IMR-90 (cell line): ENCODE measurements around the gene ARHGAP24. TPM values are rescaled to one million over a fixed set of nuclear protein-coding genes. Genes with fewer than 3 reads are reported as not detected.

Source experiments
- ATAC-seq: fragments of 200-7000 bp; cut with Tn5 transposase; 2 replicates; pipeline ENCODE4 v1.9.1; 2020; ENCODE audit warnings: low read depth, mild to moderate bottlenecking, moderate library complexity
- BruUV-seq: library from RNA; stranded (reverse); fragments of 400-500 nt; replicated peaks from 2 replicates; lab custom pipeline; 2021; lab: Mats Ljungman, UMichigan
- CTCF ChIA-PET: fragments of 300-600 bp; formaldehyde crosslinking; extraction: SDS; loops from one replicate; lab custom pipeline; 2021; ENCODE audit warnings: antibody characterized with exemption; lab: Yijun Ruan, JAX
- POLR2A ChIA-PET: fragments of 300-600 bp; sonication (Branson Sonifier 250); formaldehyde crosslinking; loops from one replicate; lab custom pipeline; 2022; ENCODE audit warnings: antibody characterized with exemption; ENCODE audit not compliant: unreplicated experiment; lab: Charles Lee
- DNase-seq: peaks from one replicate; pipeline ENCODE4 v3.0.0; 2013
- H2AFZ ChIP-seq: replicated peaks from 2 replicates; pipeline ENCODE3; 2013; ENCODE audit warnings: low read length, mild to moderate bottlenecking; ENCODE audit not compliant: poor library complexity
- H2AK5ac ChIP-seq: 2 replicates; pipeline ENCODE4 v1.6.1; 2013; ENCODE audit warnings: low read depth, low read length, inconsistent platforms
- H2AK9ac ChIP-seq: replicated peaks from 2 replicates; pipeline ENCODE3; 2013; ENCODE audit warnings: mild to moderate bottlenecking, low read depth, low read length, moderate library complexity; ENCODE audit not compliant: poor library complexity
- H2BK120ac ChIP-seq: 2 replicates; pipeline ENCODE4 v1.6.1; 2013; ENCODE audit warnings: low read depth, low read length, inconsistent platforms
- H2BK15ac ChIP-seq: 3 replicates; pipeline ENCODE4 v1.6.1; 2013; ENCODE audit warnings: low read depth, low read length, inconsistent platforms
- H2BK20ac ChIP-seq: 2 replicates; pipeline ENCODE4 v1.6.1; 2013; ENCODE audit warnings: low read depth, mild to moderate bottlenecking, inconsistent platforms, low read length, moderate library complexity
- H2BK5ac ChIP-seq: 2 replicates; pipeline ENCODE4 v1.6.1; 2013; ENCODE audit warnings: mild to moderate bottlenecking, low read depth, low read length, inconsistent platforms; ENCODE audit not compliant: poor library complexity, severe bottlenecking
- H3K14ac ChIP-seq: replicated peaks from 2 replicates; pipeline ENCODE4 v1.6.1; 2013; ENCODE audit warnings: low read depth, low read length, inconsistent platforms
- H3K18ac ChIP-seq: 2 replicates; pipeline ENCODE4 v1.6.1; 2013; ENCODE audit warnings: low read depth, low read length, control low read depth
- H3K23ac ChIP-seq: 2 replicates; pipeline ENCODE4 v1.6.1; 2013; ENCODE audit warnings: low read depth, low read length, inconsistent platforms
- H3K27ac ChIP-seq: 2 replicates; pipeline ENCODE4 v1.5.1; 2013; ENCODE audit warnings: mild to moderate bottlenecking, control low read depth, low read length; ENCODE audit not compliant: insufficient read depth
- H3K27me3 ChIP-seq: 2 replicates; pipeline ENCODE4 v1.6.1; 2013; ENCODE audit warnings: low read length; ENCODE audit not compliant: control insufficient read depth, insufficient read depth
- H3K36me3 ChIP-seq: 2 replicates; pipeline ENCODE4 v1.6.1; 2013; ENCODE audit warnings: low read length, mixed read lengths; ENCODE audit not compliant: control insufficient read depth, insufficient read depth
- H3K4ac ChIP-seq: 2 replicates; pipeline ENCODE4 v1.6.1; 2013; ENCODE audit warnings: low read depth, low read length, inconsistent platforms
- H3K4me1 ChIP-seq: 2 replicates; pipeline ENCODE4 v1.6.1; 2013; ENCODE audit warnings: low read length, mixed read lengths; ENCODE audit not compliant: control insufficient read depth, insufficient read depth
- H3K4me2 ChIP-seq: 2 replicates; pipeline ENCODE4 v1.6.1; 2013; ENCODE audit warnings: low read depth, mild to moderate bottlenecking, control low read depth, low read length, moderate library complexity
- H3K4me3 ChIP-seq: 2 replicates; pipeline ENCODE4 v1.5.1; 2013; ENCODE audit warnings: low read depth, mild to moderate bottlenecking, control low read depth, low read length, moderate library complexity; ENCODE audit not compliant: insufficient read depth
- H3K56ac ChIP-seq: 2 replicates; pipeline ENCODE4 v1.6.1; 2013; ENCODE audit warnings: low read length, inconsistent platforms; ENCODE audit not compliant: insufficient read depth; ENCODE audit errors: extremely low read depth
- H3K79me1 ChIP-seq, 2 experiments: 2 replicates each; pipeline ENCODE4 v1.6.1; 2013; ENCODE audit warnings: low read length in 2 of 2, inconsistent platforms in 1 of 2, low read depth in 1 of 2
- H3K9ac ChIP-seq: 2 replicates; pipeline ENCODE4 v1.6.1; 2013; ENCODE audit warnings: low read depth, low read length, control low read depth
- H3K9me1 ChIP-seq: 2 replicates; pipeline ENCODE4 v1.6.1; 2013; ENCODE audit warnings: low read length, inconsistent platforms; ENCODE audit not compliant: insufficient read depth
- H3K9me3 ChIP-seq: 2 replicates; pipeline ENCODE4 v1.6.1; 2013; ENCODE audit warnings: low read length; ENCODE audit not compliant: control insufficient read depth, insufficient read depth
- H4K20me1 ChIP-seq: 2 replicates; pipeline ENCODE4 v1.6.1; 2013; ENCODE audit warnings: low read length, inconsistent platforms; ENCODE audit not compliant: insufficient read depth
- H4K5ac ChIP-seq: 2 replicates; pipeline ENCODE4 v1.6.1; 2013; ENCODE audit warnings: mild to moderate bottlenecking, low read depth, low read length, control low read depth
- H4K8ac ChIP-seq, 2 experiments: 2 replicates each; pipeline ENCODE4 v1.6.1; 2013; ENCODE audit warnings: low read depth in 2 of 2, low read length in 2 of 2, control low read depth in 1 of 2, inconsistent platforms in 1 of 2
- H4K91ac ChIP-seq: 2 replicates; pipeline ENCODE4 v1.6.1; 2013; ENCODE audit warnings: low read depth, low read length, inconsistent platforms; ENCODE audit not compliant: insufficient read depth
- BHLHE40 ChIP-seq: fragments of 150-350 bp; IDR thresholded peaks from 2 replicates; pipeline ENCODE4 v1.6.1; 2016; ENCODE audit warnings: mild to moderate bottlenecking, low read depth, low read length
- CEBPB ChIP-seq: IDR thresholded peaks from 2 replicates; pipeline ENCODE4 v1.6.1; 2012; ENCODE audit warnings: low read depth, low read length, improper control_type of control experiment
- CHD1 ChIP-seq: IDR thresholded peaks from 2 replicates; pipeline ENCODE4 v1.6.1; 2012; ENCODE audit warnings: low read depth, low read length, improper control_type of control experiment
- MXI1 ChIP-seq: IDR thresholded peaks from 2 replicates; pipeline ENCODE4 v1.6.1; 2012; ENCODE audit warnings: low read depth, mild to moderate bottlenecking, low read length, moderate library complexity, borderline replicate concordance
- WGBS, 2 experiments: methylation state at CpG; one replicate each; pipeline versions ENCODE4 v1.1.5 to v1.1.7; 2013; ENCODE audit warnings: missing lambda C conversion rate in 2 of 2; ENCODE audit not compliant: insufficient read length in 1 of 2; ENCODE audit errors: extremely low coverage in 2 of 2; 5-methylcytosine and 5-hydroxymethylcytosine counted together
- dilution Hi-C: fragments of 300-500 bp; cut with HindIII; formaldehyde crosslinking; loops from one replicate; pipeline ENCODE4 v1.14.3; 2018; ENCODE audit warnings: low sequenced_read_pairs; ENCODE audit not compliant: unreplicated experiment
- in situ Hi-C: fragments of 300-500 bp; cut with MboI; formaldehyde crosslinking; loops from 3 replicates; pipeline ENCODE4 v1.14.3; 2019; ENCODE audit warnings: low sequenced_read_pairs, inconsistent platforms, mixed read lengths
- intact Hi-C: fragments of 100-400 bp; cut with micrococcal nuclease; formaldehyde crosslinking; loops from 2 replicates; pipeline ENCODE4 v1.10.0; 2022
- polyA plus RNA-seq, 3 experiments: library from polyadenylated mRNA; depleted of rRNA; stranded (reverse); fragments of >200 nt; gene quantifications; 2 replicates each; pipeline ENCODE4 v1.2.3, GENCODE V29; 2012; ENCODE audit warnings: low replicate concordance in 1 of 3
- total RNA-seq: library from RNA; depleted of rRNA; stranded (reverse); fragments of >200 nt; gene quantifications from 2 replicates; pipeline ENCODE4 v1.2.3, GENCODE V29; 2012

ARHGAP24 gene
- total and polyA plus RNA-seq, 2 of the 4 experiments (the other 2 are of a cell fraction): 11.9 to 24.0 TPM

- no peak overlapping the region for H3K23ac ChIP-seq
- H3K4me2 ChIP-seq: no peak overlapping the region
These were observed 539.6 kb downstream of the ARHGAP24 start for GRCh38 chr4:86014599-86014998.

More at GRCh38 chr4:86014599-86014998, 539.6 kb downstream of the ARHGAP24 start:
- Histone ChIP-seq H3K4me3 (no peak overlapping the region), H3K4ac (no peak overlapping the region), H3K27me3 (no peaks in the 10 kb centered on the region), H2BK5ac (no peak overlapping the region), H2BK15ac (no peak overlapping the region), H4K5ac (no peak overlapping the region), H3K9me1 (no peaks in the 10 kb centered on the region; the same call in 1 of the 2 replicates), H4K8ac (no peak overlapping the region), H3K18ac (no peak overlapping the region), H3K79me1 (no peaks in the 10 kb centered on the region), H3K27ac (no peak overlapping the region), H2AK5ac (no peak overlapping the region), H4K20me1 (no peaks in the 10 kb centered on the region), H3K4me1 (peaks cover 2% of the 10 kb centered on the region; the same call in 1 of the 2 replicates), H3K36me3 (0 out of 2 replicates have a peak, but pooled peaks cover 1% of the 10 kb centered on the region), H2BK20ac (no peak overlapping the region), H3K9me3 (no peaks in the 10 kb centered on the region), H2AK9ac (no peak overlapping the region), H3K14ac (no peak overlapping the region), H4K91ac (no peak overlapping the region), H2AFZ (no peak overlapping the region), H2BK120ac (no peak overlapping the region), H3K9ac (no peak overlapping the region), H3K56ac (no peak overlapping the region)
- WGBS, 2 experiments: 86% methylated on average over 1 of the region's 5 CpGs; no CpG with 5 or more reads in 1 of the 2 experiments
- intact Hi-C loops (no loop called here), in situ Hi-C loops (no loop called here), dilution Hi-C loops (no loop called here)
- CTCF ChIA-PET: interaction anchor here (0.6 kb wide), 2 partner anchors 279 to 1042 kb away, joined by 3 to 4 read pairs; no protein-coding TSS in a partner anchor
- DNase-seq (no peak), ATAC-seq (no peak)
- no TSS peak for BruUV-seq
- TF ChIP-seq CHD1: no peak
- no peak for TF ChIP-seq BHLHE40
- TF ChIP-seq MXI1: no peak
- no peak for TF ChIP-seq CEBPB
- POLR2A ChIA-PET: interaction anchor here (0.6 kb wide), 1 partner anchor 18 kb away, joined by 3 read pairs; no protein-coding TSS in a partner anchor
